Heart left ventricle (tissue), 13 donors: ENCODE data around the gene CAST.

Experiments used
- POLR2A ChIP-seq, 2 donors: fragments of 450-650 bp; IDR thresholded peaks; one replicate each; pipeline ENCODE4 v1.6.1; 2017; ENCODE audit warnings: antibody characterized with exemption in 2 of 2, mild to moderate bottlenecking in 2 of 2, moderate library complexity in 2 of 2
- TF ChIP-seq, protein P1 (sequence below), 12 donors: fragments of 200-600 bp; sonication (generic) in 4 of 12; IDR thresholded peaks; one replicate each; pipeline versions ENCODE4 v1.5.0 to v1.8.0; 2018 to 2022; ENCODE audit warnings: antibody characterized with exemption in 12 of 12, mild to moderate bottlenecking in 5 of 12
- donor health status: ischemic (EF 13 %, LVEDD 7.1; RV severe dilation, severe dysfunction).
- donor health status: DM: no; HTN: yes; CAD: no.
- donor health status: DM: no; HTN: no; CAD: no.
- donor health status: ischemic (EF 25% LVEDD 6.9; RV normal size, moderate dysfunction).
- donor health status: ischemic (EF 25% LVEDD 5.7; RV mildly dilated, moderate dysfunction).
- donor health status: ischemic (EF 35%, LVEDD 5.7; RV mildly dilated, moderate dysfunction).
- donor health status: nonischemic (EF 11% LVEDD 7.7; RV severe dilation, severe dysfunction).
- donor health status: DM: yes; HTN: yes; CAD: no.
- donor health status: PGD.
- donor health status: ischemic (EF 29% LVEDD 5.4; RV normal size, mild dysfunction).
- donor health status: nonischemic (EF 23%, LVEDD 6.1; RV moderate dilation, normal function).

DNA sequence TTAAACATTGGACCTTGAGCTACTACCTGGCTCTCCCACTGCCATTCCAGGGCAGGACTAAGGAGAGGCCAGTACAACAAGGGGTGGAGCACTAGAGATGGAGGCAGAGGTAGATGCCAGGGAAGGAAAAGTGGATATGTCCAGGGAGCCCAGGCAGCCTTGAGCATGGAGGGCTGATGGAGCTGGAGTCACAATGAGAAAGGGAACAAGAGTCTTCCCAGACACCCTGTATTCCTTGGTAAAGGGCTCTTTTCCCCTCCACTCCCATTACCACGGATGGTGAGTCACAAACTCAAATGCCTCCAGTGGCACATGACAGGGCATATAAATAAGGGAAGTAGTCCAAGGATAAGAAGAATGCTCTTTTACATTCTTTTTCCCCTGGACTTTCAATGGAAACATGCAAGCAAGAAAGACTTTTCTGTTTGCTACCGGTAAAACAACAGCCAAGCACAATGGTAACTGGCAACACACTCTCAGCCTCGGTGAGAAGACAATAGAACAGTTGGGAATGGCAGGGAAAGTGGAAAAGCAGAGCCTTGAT is 128.9 kb downstream of the CAST start:
- TF ChIP-seq, protein P1, sequence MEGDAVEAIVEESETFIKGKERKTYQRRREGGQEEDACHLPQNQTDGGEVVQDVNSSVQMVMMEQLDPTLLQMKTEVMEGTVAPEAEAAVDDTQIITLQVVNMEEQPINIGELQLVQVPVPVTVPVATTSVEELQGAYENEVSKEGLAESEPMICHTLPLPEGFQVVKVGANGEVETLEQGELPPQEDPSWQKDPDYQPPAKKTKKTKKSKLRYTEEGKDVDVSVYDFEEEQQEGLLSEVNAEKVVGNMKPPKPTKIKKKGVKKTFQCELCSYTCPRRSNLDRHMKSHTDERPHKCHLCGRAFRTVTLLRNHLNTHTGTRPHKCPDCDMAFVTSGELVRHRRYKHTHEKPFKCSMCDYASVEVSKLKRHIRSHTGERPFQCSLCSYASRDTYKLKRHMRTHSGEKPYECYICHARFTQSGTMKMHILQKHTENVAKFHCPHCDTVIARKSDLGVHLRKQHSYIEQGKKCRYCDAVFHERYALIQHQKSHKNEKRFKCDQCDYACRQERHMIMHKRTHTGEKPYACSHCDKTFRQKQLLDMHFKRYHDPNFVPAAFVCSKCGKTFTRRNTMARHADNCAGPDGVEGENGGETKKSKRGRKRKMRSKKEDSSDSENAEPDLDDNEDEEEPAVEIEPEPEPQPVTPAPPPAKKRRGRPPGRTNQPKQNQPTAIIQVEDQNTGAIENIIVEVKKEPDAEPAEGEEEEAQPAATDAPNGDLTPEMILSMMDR (IDR thresholded peaks at IDR 0.05) = no peak
- no peak for TF ChIP-seq POLR2A (IDR thresholded peaks at IDR 0.05)
